Stimulated activated CD4-positive, alpha-beta T cell treated with anti-CD3 and anti-CD28 coated beads, Interleukin-1b, Interleukin-23, amount 100 ng/mL, for 1 hour (primary cell): Measurements from ENCODE around the gene KLHDC7B.

Experiments
- DNase-seq, 2 donors: peaks; one replicate each; pipeline ENCODE4 v3.0.0-alpha.2; 2020; ENCODE audit warnings: low read depth in 2 of 2

The KLHDC7B gene

GRCh38 chr22:50545522-50546325 lies at the start of gene KLHDC7B:
KLHDC7B (plus strand) TSS chr22:50545899; CDS start chr22:50546244, 345 bp downstream.
- no peak for DNase-seq

GRCh38 chr22:50497093-50497492 lies 48.6 kb upstream of the KLHDC7B start:
- DNase-seq = no peak

- peak; percentile 39 to 42 for DNase-seq
Observed at GRCh38 chr22:50498322-50498890, 47.3 kb upstream of the KLHDC7B start.

- no peak for DNase-seq
Observed at GRCh38 chr22:50500452-50500851, 45.2 kb upstream of the KLHDC7B start.

- no peak for DNase-seq
Observed at GRCh38 chr22:50502096-50502495, 43.6 kb upstream of the KLHDC7B start.

GRCh38 chr22:50502628-50503474 lies 42.8 kb upstream of the KLHDC7B start:
- no peak for DNase-seq

- DNase-seq = no peak
Observed at GRCh38 chr22:50503475-50504145, 42.1 kb upstream of the KLHDC7B start.

- DNase-seq = no peak
Observed at GRCh38 chr22:50504369-50505211, 41.1 kb upstream of the KLHDC7B start.

- DNase-seq = no peak
Observed at GRCh38 chr22:50505276-50505775, 40.4 kb upstream of the KLHDC7B start.

GRCh38 chr22:50505776-50506610 lies 39.7 kb upstream of the KLHDC7B start:
- no peak for DNase-seq

- no peak for DNase-seq
Observed at GRCh38 chr22:50506611-50507420, 38.9 kb upstream of the KLHDC7B start.

- peak; percentile 92 to 93 for DNase-seq
Observed at GRCh38 chr22:50507421-50507990, 38.2 kb upstream of the KLHDC7B start, which contains the start of gene LMF2. LMF2 (minus strand) TSS chr22:50507702; CDS start chr22:50507675, 27 bp downstream.

GRCh38 chr22:50507991-50508884 lies 37.5 kb upstream of the KLHDC7B start, which contains the start of gene NCAPH2:
NCAPH2 (plus strand) TSS chr22:50508224; CDS start chr22:50508338, 114 bp downstream.
- peak; percentile 95 for DNase-seq

- no peak for DNase-seq
Observed at GRCh38 chr22:50508897-50509296, 36.8 kb upstream of the KLHDC7B start.

GRCh38 chr22:50513175-50513574 lies 32.5 kb upstream of the KLHDC7B start:
- DNase-seq = no peak

GRCh38 chr22:50516068-50516467 lies 29.6 kb upstream of the KLHDC7B start:
- DNase-seq = no peak

- DNase-seq = no peak
Observed at GRCh38 chr22:50516891-50517290, 28.8 kb upstream of the KLHDC7B start.
